AG10803 (cell line): ENCODE data around the gene PDSS2.
A peak's percentile ranks its signal among the peaks of the same experiment; 100 is the strongest.

Experiments used
- DNase-seq: peaks from one replicate; pipeline ENCODE4 v3.0.0; 2010; ENCODE audit warnings: low read depth
- H3K4me3 ChIP-seq: 2 replicates; pipeline ENCODE4 v1.5.1; 2011; ENCODE audit warnings: mild to moderate bottlenecking, low read length, control low read depth
- TF ChIP-seq, protein P1 (sequence below): conservative IDR thresholded peaks from 2 replicates; pipeline ENCODE4 v1.5.1; 2011; ENCODE audit warnings: mild to moderate bottlenecking, low read length, control low read depth, inconsistent platforms

The PDSS2 gene

DNA sequence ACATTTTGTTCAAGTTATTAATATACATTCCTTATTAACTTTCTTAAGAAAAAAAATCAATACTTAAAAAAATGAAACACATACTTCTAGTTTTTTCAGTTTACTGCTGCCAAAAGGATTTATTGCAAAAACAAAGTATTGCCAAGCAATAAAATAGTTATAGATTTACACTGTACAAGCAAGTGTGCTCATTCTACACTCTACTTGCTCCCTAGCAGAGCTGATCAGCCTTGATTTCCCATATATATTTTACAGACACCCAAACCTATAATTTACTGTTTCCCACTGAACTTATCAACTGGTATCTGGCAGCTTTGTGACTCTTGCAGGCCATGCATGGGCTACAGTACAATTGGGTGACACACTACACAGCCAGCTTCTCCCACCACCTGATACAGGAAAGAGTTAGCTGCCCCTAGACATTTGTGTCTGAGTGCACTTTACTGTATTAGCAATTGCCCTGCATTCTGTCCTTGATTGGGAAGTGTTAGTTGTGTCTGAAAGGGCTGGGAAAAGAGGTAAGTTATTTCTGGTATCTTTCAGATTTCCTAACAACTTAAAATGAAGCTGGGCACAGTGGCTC, 188.1 kb downstream of the PDSS2 start:
- no peak overlapping the region for H3K4me3 ChIP-seq
- DNase-seq: no peak
- TF ChIP-seq, protein P1, sequence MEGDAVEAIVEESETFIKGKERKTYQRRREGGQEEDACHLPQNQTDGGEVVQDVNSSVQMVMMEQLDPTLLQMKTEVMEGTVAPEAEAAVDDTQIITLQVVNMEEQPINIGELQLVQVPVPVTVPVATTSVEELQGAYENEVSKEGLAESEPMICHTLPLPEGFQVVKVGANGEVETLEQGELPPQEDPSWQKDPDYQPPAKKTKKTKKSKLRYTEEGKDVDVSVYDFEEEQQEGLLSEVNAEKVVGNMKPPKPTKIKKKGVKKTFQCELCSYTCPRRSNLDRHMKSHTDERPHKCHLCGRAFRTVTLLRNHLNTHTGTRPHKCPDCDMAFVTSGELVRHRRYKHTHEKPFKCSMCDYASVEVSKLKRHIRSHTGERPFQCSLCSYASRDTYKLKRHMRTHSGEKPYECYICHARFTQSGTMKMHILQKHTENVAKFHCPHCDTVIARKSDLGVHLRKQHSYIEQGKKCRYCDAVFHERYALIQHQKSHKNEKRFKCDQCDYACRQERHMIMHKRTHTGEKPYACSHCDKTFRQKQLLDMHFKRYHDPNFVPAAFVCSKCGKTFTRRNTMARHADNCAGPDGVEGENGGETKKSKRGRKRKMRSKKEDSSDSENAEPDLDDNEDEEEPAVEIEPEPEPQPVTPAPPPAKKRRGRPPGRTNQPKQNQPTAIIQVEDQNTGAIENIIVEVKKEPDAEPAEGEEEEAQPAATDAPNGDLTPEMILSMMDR: no peak

DNA sequence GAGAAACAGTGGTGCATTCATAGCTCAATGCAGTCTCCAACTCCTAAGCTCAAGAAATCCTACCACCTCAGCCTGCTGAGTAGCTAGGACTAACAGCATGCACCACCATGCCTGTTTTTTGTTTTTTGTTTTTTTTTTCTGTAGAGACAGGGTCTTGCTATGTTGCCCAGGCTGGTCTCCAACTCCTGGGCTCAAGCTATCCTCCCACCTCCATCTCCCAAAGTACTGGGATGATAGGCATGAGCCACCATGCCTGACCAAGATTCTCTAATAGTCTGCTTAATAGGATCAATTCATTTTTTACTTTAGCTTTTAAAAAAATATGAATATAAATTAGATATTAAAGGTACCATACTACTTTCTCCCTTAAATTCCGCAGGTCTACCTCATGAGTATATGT, 191.7 kb downstream of the PDSS2 start:
- no peak overlapping the region for H3K4me3 ChIP-seq
- TF ChIP-seq, protein P1: no peak
- no peak for DNase-seq

DNA sequence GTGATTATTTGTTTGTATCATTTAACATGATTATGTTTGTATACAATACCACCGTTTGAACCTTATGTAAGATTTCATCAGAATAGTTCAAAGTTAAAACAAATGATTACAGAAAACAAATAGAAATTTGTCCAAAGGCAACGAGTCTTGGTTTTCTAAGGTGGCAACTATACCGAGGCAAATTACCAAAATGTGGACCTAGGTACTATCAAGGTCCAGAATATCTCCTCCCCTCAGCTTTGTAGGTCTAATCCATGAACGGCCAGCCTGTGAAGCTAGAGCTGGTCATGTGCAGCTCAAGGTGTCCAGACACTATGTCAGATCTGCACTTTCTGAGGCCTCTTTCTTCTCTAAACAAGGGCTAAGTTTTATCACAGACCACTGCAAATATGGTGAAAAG, 192.4 kb downstream of the PDSS2 start:
- H3K4me3 ChIP-seq: no peak overlapping the region
- no peak for DNase-seq
- TF ChIP-seq, protein P1: no peak

DNA sequence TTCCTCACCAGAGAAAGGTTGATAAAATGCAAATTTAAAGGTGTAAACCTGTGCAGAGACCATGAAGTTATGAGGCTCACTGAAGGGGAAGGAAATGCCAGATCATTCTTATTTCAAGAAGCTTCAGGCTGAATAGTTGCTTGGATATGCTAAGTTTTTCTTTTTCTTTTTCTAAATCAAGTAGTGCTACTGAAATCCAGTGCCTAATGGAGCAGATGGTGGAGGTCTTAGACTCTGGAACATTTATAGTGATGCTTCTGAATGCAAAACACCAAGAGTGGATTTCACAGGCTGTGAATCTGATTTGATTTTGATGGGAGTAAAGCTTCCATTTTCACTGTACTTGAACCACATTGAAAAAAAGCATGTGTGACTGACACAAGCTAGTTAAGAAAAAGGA, 192.8 kb downstream of the PDSS2 start:
- no peak overlapping the region for H3K4me3 ChIP-seq
- no peak for DNase-seq
- TF ChIP-seq, protein P1: no peak

DNA sequence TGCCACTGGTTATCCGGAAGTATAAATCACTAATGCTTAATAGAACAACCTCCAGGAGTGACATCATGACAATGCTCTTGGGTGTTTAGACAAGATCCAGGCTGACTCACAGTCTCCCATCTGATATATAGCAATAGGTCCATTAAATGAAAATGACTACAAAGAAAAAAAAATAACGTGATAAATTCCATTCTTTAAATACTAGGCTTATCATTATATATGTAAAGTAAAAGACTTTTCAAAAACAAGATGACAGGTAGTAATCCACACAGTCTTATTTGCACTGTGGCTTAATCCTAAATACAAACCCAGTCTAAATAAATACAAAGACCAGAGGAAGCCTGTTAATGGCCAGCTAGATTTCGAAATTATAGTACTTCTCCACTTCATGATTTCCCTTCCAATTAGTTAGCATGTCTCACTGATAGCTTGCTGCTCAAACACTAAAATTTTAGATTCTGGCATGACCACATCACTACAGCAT, 195.0 kb downstream of the PDSS2 start:
- H3K4me3 ChIP-seq: no peak overlapping the region
- peak; percentile 18 for DNase-seq
- TF ChIP-seq, protein P1: no peak

DNA sequence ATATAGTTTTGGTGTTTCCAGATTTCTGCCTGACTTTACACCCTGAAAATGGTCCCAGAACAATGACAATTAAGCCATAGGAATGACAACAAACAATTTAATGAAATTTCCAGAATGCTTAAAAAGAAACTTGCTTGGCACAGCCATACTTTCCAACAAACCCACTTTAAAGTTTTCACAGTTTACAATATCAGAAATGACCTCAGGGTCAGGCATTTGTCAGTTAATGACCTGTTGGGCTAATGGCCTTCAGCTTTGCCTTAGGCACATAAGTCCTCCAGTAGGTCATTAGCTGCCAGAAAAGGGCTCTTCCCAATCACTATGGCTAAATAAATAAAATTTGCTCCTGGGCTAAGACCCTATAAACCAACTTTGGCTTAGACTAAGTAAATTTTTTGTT, 199.4 kb downstream of the PDSS2 start:
- DNase-seq: no peak
- no peak overlapping the region for H3K4me3 ChIP-seq
- TF ChIP-seq, protein P1: no peak

DNA sequence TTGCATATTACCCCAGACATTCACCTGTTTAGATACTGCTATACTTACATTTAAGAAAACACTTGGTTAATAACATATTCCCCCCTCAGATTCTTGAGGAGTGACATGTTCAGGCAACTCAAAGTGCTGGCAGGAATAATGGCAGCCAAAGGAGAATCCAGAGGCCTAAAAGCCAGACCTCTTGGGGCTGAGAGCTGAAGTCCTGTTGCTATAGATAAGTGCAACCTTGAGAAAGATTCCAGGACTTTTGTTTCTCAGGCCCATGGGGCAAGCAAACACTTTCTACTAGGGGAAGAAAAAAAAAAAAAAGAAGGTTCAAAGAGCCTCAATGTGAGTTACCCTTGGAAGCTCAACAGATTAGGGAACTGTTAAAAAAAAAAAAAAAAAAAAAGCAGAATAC, 211.2 kb downstream of the PDSS2 start:
- TF ChIP-seq, protein P1: no peak
- no peak overlapping the region for H3K4me3 ChIP-seq
- no peak for DNase-seq
